Neuronal stem cell (in vitro differentiated cells): Measurements from ENCODE around the gene ACTN3. TPM values are rescaled to one million over a fixed set of nuclear protein-coding genes. Genes with fewer than 3 reads are reported as not detected.

Experiments
- DNase-seq: peaks from one replicate; pipeline ENCODE4 v3.0.0-alpha.2; 2013; ENCODE audit warnings: low spot score
- H2AFZ ChIP-seq: one replicate; pipeline ENCODE4 v1.6.1; 2013; ENCODE audit warnings: mild to moderate bottlenecking, low read length, inconsistent platforms
- H2AK5ac ChIP-seq: 2 replicates; pipeline ENCODE4 v1.6.1; 2013; ENCODE audit warnings: low read depth, mild to moderate bottlenecking, inconsistent platforms, low read length, moderate library complexity, mixed read lengths
- H2BK120ac ChIP-seq: 2 replicates; pipeline ENCODE4 v1.6.1; 2013; ENCODE audit warnings: low read depth, mild to moderate bottlenecking, inconsistent platforms, low read length, moderate library complexity, mixed read lengths
- H2BK12ac ChIP-seq: one replicate; pipeline ENCODE4 v1.6.1; 2013; ENCODE audit warnings: low read length, inconsistent platforms
- H2BK15ac ChIP-seq: 2 replicates; pipeline ENCODE4 v1.6.1; 2013; ENCODE audit warnings: mild to moderate bottlenecking, low read length, inconsistent platforms, mixed read lengths
- H2BK5ac ChIP-seq: one replicate; pipeline ENCODE4 v1.6.1; 2013; ENCODE audit warnings: inconsistent platforms, mild to moderate bottlenecking, low read length, moderate library complexity
- H3K14ac ChIP-seq: one replicate; pipeline ENCODE4 v1.6.1; 2013; ENCODE audit warnings: low read length, inconsistent platforms
- H3K18ac ChIP-seq: 2 replicates; pipeline ENCODE4 v1.6.1; 2013; ENCODE audit warnings: low read length, inconsistent platforms
- H3K23ac ChIP-seq: 2 replicates; pipeline ENCODE4 v1.6.1; 2013; ENCODE audit warnings: low read depth, mild to moderate bottlenecking, mixed read lengths, low read length, inconsistent platforms; ENCODE audit not compliant: poor library complexity
- H3K27ac ChIP-seq: replicated peaks from 3 replicates; pipeline ENCODE4 v1.5.1; 2013; ENCODE audit warnings: low read length, inconsistent platforms
- H3K27me3 ChIP-seq, 3 experiments: 2 replicates each; pipeline ENCODE4 v1.6.1; 2013; ENCODE audit warnings: low read length in 3 of 3, mild to moderate bottlenecking in 2 of 3, inconsistent platforms in 1 of 3, low read depth in 1 of 3, mixed read lengths in 1 of 3, moderate library complexity in 1 of 3; ENCODE audit not compliant: control insufficient read depth in 3 of 3, insufficient read depth in 3 of 3
- H3K36me3 ChIP-seq, 2 donors: replicated peaks in 1 of 2; 2 replicates each; pipeline ENCODE4 v1.6.1; 2013; ENCODE audit warnings: low read length in 2 of 2; ENCODE audit not compliant: control insufficient read depth in 2 of 2, insufficient read depth in 2 of 2
- H3K4ac ChIP-seq: 2 replicates; pipeline ENCODE4 v1.6.1; 2013; ENCODE audit warnings: inconsistent platforms, mild to moderate bottlenecking, low read length, moderate library complexity
- H3K4me1 ChIP-seq, 2 donors: 1 replicate in 1 of 2; 2 replicates in 1 of 2; pipeline ENCODE4 v1.6.1; 2013; ENCODE audit warnings: low read length in 2 of 2, low read depth in 1 of 2; ENCODE audit not compliant: control insufficient read depth in 2 of 2, insufficient read depth in 1 of 2
- H3K4me2 ChIP-seq: one replicate; pipeline ENCODE4 v1.6.1; 2013; ENCODE audit warnings: mild to moderate bottlenecking, low read length, inconsistent platforms; ENCODE audit not compliant: insufficient read depth, poor library complexity, severe bottlenecking
- H3K4me3 ChIP-seq, 2 donors: 2 replicates each; pipeline ENCODE4 v1.5.1; 2013; ENCODE audit warnings: low read length in 2 of 2, mild to moderate bottlenecking in 2 of 2, inconsistent platforms in 1 of 2, moderate library complexity in 1 of 2
- H3K79me1 ChIP-seq: one replicate; pipeline ENCODE4 v1.6.1; 2013; ENCODE audit warnings: low read depth, mild to moderate bottlenecking, inconsistent platforms, low read length, moderate library complexity
- H3K9ac ChIP-seq: one replicate; pipeline ENCODE4 v1.6.1; 2013; ENCODE audit warnings: mild to moderate bottlenecking, low read depth, low read length, inconsistent platforms; ENCODE audit not compliant: poor library complexity
- H3K9me3 ChIP-seq, 2 donors: replicated peaks in 1 of 2; 2 replicates each; pipeline versions ENCODE3 to v1.6.1; 2013; ENCODE audit warnings: low read length in 2 of 2, mild to moderate bottlenecking in 2 of 2, inconsistent platforms in 1 of 2, low read depth in 1 of 2, mixed read lengths in 1 of 2, moderate library complexity in 1 of 2; ENCODE audit not compliant: control insufficient read depth in 2 of 2, insufficient read depth in 1 of 2
- H4K8ac ChIP-seq: one replicate; pipeline ENCODE4 v1.6.1; 2013; ENCODE audit warnings: low read depth, mild to moderate bottlenecking, inconsistent platforms, low read length, moderate library complexity
- H4K91ac ChIP-seq: one replicate; pipeline ENCODE4 v1.6.1; 2013; ENCODE audit warnings: low read length, low read depth, mild to moderate bottlenecking, inconsistent platforms; ENCODE audit not compliant: poor library complexity
- WGBS, 2 donors: extraction: QIAGEN DNeasy Blood & Tissue Kit; methylation state at CpG; one replicate each; pipeline ENCODE4 v1.1.7; 2013; ENCODE audit warnings: missing lambda C conversion rate in 2 of 2, mixed read lengths in 1 of 2; ENCODE audit not compliant: insufficient read length in 2 of 2, insufficient replicate concordance in 1 of 2; ENCODE audit errors: extremely low coverage in 2 of 2; 5-methylcytosine and 5-hydroxymethylcytosine counted together
- polyA plus RNA-seq, 2 experiments: library from polyadenylated mRNA; stranded (reverse); fragments of 200-250 nt; gene quantifications; one replicate each; pipeline ENCODE4 v1.2.3, GENCODE V29; 2013

The ACTN3 gene
- 15.3 TPM for polyA plus RNA-seq (2013, experiment 1 of 2)
- 14.8 TPM for polyA plus RNA-seq (2013, experiment 2 of 2)

DNA sequence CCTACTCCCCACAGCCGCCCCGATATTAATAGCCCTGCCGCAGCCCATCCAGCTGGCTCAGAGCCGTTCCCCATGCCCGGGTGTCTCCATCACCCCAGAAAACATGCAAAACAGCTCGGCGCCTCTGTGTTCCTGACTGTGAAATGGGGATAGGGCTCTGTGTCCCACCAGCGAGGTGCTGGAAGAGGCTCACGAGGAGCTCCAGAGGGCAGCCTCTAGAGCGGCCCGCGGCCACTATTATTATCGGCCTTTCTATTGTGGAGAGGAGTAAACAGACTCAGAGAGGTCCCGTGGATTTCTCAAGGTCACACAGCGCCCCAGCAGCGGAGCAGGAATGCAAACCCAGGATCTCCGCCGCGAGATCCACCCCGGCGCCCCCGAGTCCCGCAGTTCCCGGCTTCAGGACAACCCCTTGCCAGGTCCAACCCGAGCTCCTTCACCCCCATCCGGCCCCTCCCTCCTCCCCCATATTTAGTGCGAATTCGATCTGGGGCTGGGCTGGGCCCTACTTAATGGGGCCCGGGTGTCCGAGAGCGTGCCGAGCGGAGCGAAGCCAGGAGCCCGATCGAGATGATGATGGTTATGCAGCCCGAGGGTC is at the start of gene ACTN3:
TSS of gene ACTN3 (plus strand) at position 536 of the 598 bp plus-strand sequence. CDS start at position 571, 35 bp downstream.
- H3K79me1 ChIP-seq: no peaks in the 10 kb centered on the region
- peak within 1 kb of the TSS; percentile 95 for H3K18ac ChIP-seq
- H2BK120ac ChIP-seq: peak within 1 kb of the TSS; percentile 75
- H3K27ac ChIP-seq: peak within 1 kb of the TSS; percentile 67
- no CpG with 5 or more reads among the region's 37 CpGs for WGBS, 2 donors
- peak within 1 kb of the TSS; percentile 90 for H2BK5ac ChIP-seq
- H3K9ac ChIP-seq: peak within 1 kb of the TSS; percentile 96
- no peak within 1 kb of the TSS for H2BK12ac ChIP-seq
- peak; percentile 66 for DNase-seq
- H3K23ac ChIP-seq: peak within 1 kb of the TSS; percentile 82
- H3K14ac ChIP-seq: peak within 1 kb of the TSS; percentile 59
- H3K4me1 ChIP-seq: peaks cover 19 to 32% of the 10 kb centered on the region in 2 donors
- H2BK15ac ChIP-seq: peak within 1 kb of the TSS; percentile 94
- peak within 1 kb of the TSS; percentile 97 for H2AFZ ChIP-seq
- peak within 1 kb of the TSS; percentile 78 for H2AK5ac ChIP-seq
- H3K36me3 ChIP-seq: peaks cover 5 to 16% of the 10 kb centered on the region in 2 donors
- H3K27me3 ChIP-seq: no peaks in the 10 kb centered on the region
- H3K4me2 ChIP-seq: peak within 1 kb of the TSS; percentile 93
- H4K8ac ChIP-seq: no peak within 1 kb of the TSS
- no peaks in the 10 kb centered on the region for H3K9me3 ChIP-seq
- peak within 1 kb of the TSS; percentile 86 to 87 for H3K4me3 ChIP-seq
- no peak within 1 kb of the TSS for H3K4ac ChIP-seq
- no peak within 1 kb of the TSS for H4K91ac ChIP-seq

DNA sequence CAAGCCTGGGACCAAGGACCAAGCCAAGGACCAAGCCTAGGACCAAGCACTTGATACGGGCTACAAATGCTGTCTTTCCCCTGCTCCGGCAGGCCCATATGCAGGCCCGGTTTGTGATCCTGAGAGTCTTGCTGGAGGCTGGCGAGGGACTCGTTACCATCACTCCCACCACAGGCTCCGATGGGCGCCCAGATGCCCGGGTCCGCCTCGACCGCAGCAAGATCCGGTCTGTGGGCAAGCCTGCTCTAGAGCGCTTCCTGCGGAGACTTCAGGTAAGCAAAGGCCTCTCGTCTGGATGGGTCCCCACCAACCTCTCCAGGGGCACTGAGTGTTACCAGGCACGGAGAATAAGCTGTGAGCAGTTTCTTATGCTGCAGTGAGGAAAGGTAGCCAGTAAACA is 49.5 kb upstream of the ACTN3 start:
- H4K91ac ChIP-seq: no peak overlapping the region
- no peak overlapping the region for H2BK5ac ChIP-seq
- H3K4me3 ChIP-seq: no peak overlapping the region
- DNase-seq: no peak
- H3K79me1 ChIP-seq: no peaks in the 10 kb centered on the region
- H3K27me3 ChIP-seq: no peaks in the 10 kb centered on the region
- H2AK5ac ChIP-seq: no peak overlapping the region
- peaks cover 24 to 77% of the 10 kb centered on the region in 2 donors for H3K36me3 ChIP-seq
- no peak overlapping the region for H4K8ac ChIP-seq
- no peak overlapping the region for H3K4ac ChIP-seq
- H3K18ac ChIP-seq: no peak overlapping the region
- H3K23ac ChIP-seq: no peak overlapping the region
- H3K14ac ChIP-seq: no peak overlapping the region
- no peak overlapping the region for H3K27ac ChIP-seq
- H2BK15ac ChIP-seq: no peak overlapping the region
- no peak overlapping the region for H2AFZ ChIP-seq
- WGBS, 2 donors: no CpG with 5 or more reads among the region's 16 CpGs
- no peak overlapping the region for H2BK12ac ChIP-seq
- no peaks in the 10 kb centered on the region for H3K4me1 ChIP-seq
- peaks cover 0 to 4% of the 10 kb centered on the region in 2 donors for H3K9me3 ChIP-seq
- no peak overlapping the region for H3K9ac ChIP-seq
- H2BK120ac ChIP-seq: no peak overlapping the region
- no peak overlapping the region for H3K4me2 ChIP-seq

DNA sequence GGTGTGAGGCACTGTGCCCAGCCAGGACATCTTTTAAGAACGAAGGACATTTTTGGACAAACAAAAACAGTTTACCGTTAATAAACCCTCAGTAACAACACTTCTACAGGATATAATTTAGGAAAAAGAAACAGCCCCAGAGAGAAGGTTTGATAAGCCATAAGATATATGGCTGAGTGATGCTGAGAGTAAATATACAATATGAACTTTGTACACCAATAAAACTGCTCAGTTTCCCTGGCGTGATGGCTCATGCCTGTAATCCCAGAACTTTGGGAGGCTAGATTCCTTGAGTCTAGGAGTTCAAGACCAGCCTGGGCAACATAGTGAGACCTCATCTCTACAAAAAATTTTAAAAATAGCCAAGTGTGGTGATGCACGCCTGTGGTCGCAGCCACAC is 48.2 kb upstream of the ACTN3 start:
- no peak for DNase-seq
- no peak overlapping the region for H3K4me2 ChIP-seq
- no peak overlapping the region for H2BK12ac ChIP-seq
- no CpG with 5 or more reads among the region's 5 CpGs for WGBS, 2 donors
- H3K23ac ChIP-seq: no peak overlapping the region
- H3K9me3 ChIP-seq: peaks cover 0 to 2% of the 10 kb centered on the region in 2 donors
- H4K8ac ChIP-seq: no peak overlapping the region
- H3K4me3 ChIP-seq: no peak overlapping the region
- no peak overlapping the region for H3K9ac ChIP-seq
- no peak overlapping the region for H2AFZ ChIP-seq
- H3K14ac ChIP-seq: no peak overlapping the region
- H3K79me1 ChIP-seq: no peaks in the 10 kb centered on the region
- H3K4ac ChIP-seq: no peak overlapping the region
- no peak overlapping the region for H2BK5ac ChIP-seq
- H3K27me3 ChIP-seq: no peaks in the 10 kb centered on the region
- H2BK15ac ChIP-seq: no peak overlapping the region
- no peak overlapping the region for H2AK5ac ChIP-seq
- no peak overlapping the region for H3K18ac ChIP-seq
- H3K4me1 ChIP-seq: no peaks in the 10 kb centered on the region
- no peak overlapping the region for H3K27ac ChIP-seq
- H4K91ac ChIP-seq: no peak overlapping the region
- peaks cover 15 to 71% of the 10 kb centered on the region in 2 donors for H3K36me3 ChIP-seq
- no peak overlapping the region for H2BK120ac ChIP-seq

DNA sequence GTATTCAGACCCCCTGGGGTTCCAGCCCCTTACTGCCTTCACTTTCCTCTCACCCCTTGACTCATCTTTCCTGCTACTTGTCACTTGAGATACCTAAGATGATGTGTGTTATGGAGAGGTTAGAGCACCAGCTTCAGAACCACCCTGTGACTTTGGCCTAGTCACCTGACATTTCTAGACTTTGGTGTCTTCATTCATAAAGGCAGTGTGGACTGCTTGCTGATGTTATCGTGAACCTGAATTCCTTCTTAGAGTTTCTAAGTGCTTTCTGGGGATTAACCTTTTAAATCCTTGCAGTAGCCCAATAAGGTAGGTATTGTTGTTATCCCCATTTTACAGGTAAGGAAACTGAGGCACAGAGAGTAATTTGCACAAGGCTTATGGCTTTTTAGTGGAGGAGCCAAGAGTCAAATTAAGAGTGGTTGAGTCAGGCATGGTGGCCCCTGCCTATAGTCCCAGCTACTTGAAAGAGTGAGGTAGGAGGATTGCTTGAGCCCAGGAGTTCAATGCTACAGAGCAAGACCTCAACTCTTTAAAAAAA is 41.4 kb upstream of the ACTN3 start:
- Histone ChIP-seq H2BK15ac (no peak overlapping the region), H3K23ac (no peak overlapping the region), H3K4me2 (no peak overlapping the region), H3K9ac (no peak overlapping the region), H4K91ac (no peak overlapping the region), H4K8ac (no peak overlapping the region), H2BK12ac (no peak overlapping the region), H3K9me3 (no peaks in the 10 kb centered on the region), H3K79me1 (no peaks in the 10 kb centered on the region), H3K27ac (no peak overlapping the region), H2AK5ac (no peak overlapping the region), H2BK5ac (no peak overlapping the region), H3K4me3 (no peak overlapping the region), H3K4me1 (peaks cover 0 to 2% of the 10 kb centered on the region in 2 donors), H3K18ac (no peak overlapping the region), H3K14ac (no peak overlapping the region), H3K4ac (no peak overlapping the region), H3K27me3 (no peaks in the 10 kb centered on the region), H3K36me3 (peaks cover 13 to 43% of the 10 kb centered on the region in 2 donors), H2AFZ (no peak overlapping the region), H2BK120ac (no peak overlapping the region)
- DNase-seq: no peak
- no CpG with 5 or more reads among the region's 1 CpG for WGBS, 2 donors
